GM19023 (cell line): ENCODE results near the gene C5.
"Not testable (repeated sequence)": the region's sequence is repeated elsewhere in the genome, so short reads cannot be mapped to it uniquely, and the experiment has no call there.

Experiments
- ATAC-seq: cut with Tn5 transposase; IDR thresholded peaks from one replicate; pipeline ENCODE4 v1.9.1; 2021; ENCODE audit warnings: mild to moderate bottlenecking, moderate library complexity; ENCODE audit not compliant: unreplicated experiment

Gene C5

DNA sequence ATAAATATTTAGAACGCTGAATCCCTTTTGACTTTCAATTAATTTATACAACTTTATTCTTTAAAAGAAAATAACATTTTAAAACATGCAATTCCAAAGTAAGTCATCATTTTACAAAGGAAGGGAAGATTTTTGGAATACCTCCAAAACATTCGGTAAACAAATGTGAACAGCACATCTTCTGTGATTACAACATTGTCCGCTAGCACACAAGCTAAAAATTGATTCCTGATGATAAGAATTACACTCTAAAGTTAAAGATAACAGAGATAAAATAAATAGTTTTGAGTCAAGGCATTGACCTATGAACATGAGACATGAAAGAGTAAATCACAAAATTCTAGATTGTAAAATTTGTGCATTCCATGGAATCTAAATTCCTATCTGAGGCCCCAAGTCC lies 67.2 kb downstream of the C5 start:
- no peak for ATAC-seq

GRCh38 chr9:120980951-120981350 lies 69.1 kb downstream of the C5 start:
- ATAC-seq, result no peak

DNA sequence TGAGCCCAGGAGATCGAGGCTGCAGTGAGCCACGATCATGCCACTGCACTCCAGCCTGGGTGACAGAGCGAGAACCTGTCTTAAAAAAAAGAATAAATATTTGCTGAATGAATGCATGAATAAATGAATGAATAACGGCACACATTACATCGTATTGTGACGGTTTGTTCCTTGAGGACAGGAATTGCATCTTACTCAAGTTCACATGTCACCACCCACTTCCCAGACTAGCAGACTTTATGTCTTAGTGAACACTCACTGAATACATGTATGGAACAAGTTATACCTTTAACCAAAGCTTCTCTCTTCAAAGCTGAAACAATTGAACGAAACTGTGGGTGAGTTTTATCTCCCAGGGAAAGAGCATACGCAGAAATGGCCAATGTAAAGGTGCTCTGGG lies 70.3 kb downstream of the C5 start:
- no peak for ATAC-seq

GRCh38 chr9:120978987-120979386 lies 71.1 kb downstream of the C5 start:
- no peak for ATAC-seq

GRCh38 chr9:120977321-120977720 lies 72.8 kb downstream of the C5 start:
- no peak for ATAC-seq

DNA sequence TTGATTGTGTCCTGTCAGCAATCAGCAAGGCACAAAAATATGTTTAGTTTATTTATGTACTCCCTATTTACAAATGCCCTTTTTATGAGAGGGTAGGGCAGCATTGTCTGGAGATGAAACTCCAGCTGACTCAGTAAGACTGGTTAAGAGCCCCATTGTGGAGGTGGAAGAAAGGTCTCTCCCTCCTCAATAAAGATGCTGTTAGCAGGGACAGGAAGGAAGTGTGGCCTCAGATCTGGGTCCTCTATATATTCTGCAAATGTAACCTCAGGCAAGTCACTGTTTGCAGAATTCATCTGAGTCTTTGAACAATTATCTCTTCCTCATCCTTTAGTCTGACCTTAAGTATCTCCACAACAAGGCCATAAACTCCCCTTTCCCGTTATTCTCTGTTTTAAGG lies 75.2 kb downstream of the C5 start:
- ATAC-seq, result no peak

GRCh38 chr9:120974181-120974580 lies 75.9 kb downstream of the C5 start:
- no peak for ATAC-seq

DNA sequence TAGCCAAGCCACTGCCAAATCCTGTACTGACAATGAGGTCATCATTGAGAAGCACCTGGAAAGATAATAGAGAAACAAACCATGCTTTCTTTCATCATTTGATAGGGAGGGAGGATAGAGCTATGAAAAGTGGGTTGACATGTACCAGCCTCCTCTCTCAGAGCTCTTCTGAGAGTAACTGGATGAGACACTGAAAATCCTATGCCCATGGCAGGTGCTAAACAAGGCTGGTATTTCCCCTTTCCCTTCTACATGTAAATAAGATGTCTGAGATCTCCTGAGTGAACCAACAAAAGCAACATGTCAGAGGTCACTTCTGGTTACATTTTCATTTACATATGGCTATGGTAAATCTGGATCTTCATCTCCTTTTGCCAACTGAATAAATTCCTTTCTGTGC lies 78.1 kb downstream of the C5 start:
- ATAC-seq, result no peak

- not testable (repeated sequence) for ATAC-seq
These were observed 78.6 kb downstream of the C5 start for GRCh38 chr9:120971471-120971870.

DNA sequence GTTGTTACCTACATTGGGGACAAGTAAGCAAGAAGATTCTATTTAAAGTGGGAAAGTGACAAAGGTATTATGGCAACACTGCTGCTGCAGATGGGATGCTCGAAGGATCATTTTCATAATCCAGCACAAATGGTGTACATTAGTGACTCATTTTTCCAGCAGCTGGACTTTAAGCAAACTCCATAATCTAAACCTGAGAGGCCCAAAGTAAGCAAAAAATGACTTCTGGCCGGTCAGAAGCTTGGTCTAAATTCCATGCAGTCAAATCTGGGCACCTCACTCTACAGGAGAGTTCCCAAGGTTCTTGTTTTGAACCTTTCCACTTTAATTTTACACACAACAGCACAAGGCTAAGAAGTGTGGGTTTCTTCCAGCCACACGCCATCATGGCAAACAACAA lies 79.8 kb downstream of the C5 start:
- no peak for ATAC-seq

DNA sequence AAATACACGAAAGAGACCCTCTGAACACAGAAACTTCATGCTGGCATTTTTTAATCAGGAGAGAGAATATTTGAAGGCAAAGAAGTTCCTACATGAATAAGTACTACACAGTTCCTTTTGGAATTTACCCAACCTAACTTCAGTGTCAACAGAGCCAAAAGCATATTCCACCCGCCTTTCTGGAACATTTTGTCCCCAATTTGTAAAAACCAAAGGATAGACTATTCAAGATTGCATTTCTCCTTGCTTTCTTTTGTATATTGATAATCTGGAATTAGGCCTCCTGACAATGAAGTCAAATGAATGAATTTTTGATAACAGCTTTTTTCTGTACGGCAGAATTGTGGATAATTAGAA lies 84.1 kb downstream of the C5 start:
- no peak for ATAC-seq

DNA sequence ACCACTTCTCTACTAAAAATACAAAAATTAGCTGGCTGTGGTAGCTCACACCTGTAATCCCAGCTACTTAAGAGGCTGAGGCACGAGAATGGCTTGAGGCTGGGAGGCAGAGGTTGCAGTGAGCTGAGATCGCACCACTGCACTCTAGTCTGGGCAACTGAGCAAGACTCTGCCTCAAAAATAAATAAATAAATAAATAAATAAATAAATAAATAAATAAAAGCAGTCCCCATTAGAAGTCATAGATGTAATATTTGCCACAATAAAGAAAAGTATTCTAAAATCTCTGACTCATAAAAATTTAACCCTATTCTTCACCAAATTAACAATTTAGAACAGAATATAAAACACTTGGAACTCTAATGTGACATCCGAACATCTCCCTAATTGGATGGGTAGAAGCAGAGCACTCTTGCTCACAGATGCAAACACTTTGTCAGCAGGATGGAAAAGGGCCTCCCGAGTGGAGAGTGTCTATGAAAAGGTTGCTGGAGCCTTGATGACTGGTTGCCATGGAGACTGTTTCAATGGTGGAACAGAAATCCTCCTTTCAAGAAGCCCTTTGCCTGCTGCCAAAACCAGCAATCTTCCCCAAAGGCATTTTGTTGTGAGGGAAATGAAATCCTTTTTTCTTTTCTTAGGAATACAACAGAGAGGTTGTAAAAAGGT lies 84.6 kb downstream of the C5 start:
- ATAC-seq, result no peak

DNA sequence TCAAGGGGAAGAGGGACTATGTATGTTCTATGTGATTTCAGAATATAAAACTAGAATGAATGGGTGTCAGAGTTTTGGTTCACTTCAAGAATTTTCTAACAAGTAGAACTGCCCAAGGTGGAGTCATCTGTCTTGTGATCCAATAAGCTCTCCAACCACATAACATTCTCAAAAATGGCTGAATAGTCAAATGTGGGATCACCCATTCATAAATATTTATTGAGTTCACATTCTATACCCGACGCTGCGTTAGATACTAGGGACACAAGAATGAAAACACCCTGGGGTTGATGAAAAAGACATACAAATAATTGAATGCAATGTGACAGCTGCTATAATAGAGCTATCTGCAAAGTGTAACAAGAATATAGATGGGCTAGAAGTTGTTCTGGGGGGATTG lies 88.1 kb downstream of the C5 start:
- no peak for ATAC-seq

- no peak for ATAC-seq
These were observed 90.1 kb downstream of the C5 start for GRCh38 chr9:120960001-120960400.

GRCh38 chr9:120956862-120957261 lies 93.2 kb downstream of the C5 start:
- no peak for ATAC-seq

DNA sequence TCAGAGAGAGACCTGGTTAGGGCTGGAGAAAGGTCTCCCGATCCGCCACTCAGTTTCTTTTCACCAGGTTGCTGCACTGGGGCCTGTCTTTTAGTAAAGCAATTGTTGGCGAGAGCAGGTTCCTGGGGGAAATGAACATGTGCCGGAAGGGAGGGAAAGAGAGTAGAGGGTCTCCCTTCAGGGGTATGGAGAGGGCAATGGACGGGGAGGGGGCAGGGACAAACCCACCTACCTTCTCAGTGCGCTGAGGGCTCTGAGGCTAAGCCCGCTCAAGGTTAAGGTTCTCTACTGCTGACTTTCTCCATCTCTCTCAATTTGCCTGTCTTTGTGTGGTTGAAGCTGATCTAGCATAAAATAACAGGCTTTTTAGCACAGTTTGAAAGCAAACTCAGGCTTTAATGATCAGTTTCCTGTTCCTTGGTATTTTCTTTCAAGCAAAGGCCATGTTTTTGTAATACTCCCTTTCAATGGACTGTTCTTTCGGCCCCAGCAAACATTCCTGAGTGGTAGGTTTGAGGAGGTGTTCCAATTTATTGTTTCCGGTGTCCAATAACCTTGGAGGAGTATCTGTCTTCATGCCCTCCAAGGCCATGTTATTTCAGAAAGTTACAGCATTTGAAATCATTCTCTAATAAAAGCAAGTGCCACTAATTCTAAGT lies 98.0 kb downstream of the C5 start:
- no peak for ATAC-seq

DNA sequence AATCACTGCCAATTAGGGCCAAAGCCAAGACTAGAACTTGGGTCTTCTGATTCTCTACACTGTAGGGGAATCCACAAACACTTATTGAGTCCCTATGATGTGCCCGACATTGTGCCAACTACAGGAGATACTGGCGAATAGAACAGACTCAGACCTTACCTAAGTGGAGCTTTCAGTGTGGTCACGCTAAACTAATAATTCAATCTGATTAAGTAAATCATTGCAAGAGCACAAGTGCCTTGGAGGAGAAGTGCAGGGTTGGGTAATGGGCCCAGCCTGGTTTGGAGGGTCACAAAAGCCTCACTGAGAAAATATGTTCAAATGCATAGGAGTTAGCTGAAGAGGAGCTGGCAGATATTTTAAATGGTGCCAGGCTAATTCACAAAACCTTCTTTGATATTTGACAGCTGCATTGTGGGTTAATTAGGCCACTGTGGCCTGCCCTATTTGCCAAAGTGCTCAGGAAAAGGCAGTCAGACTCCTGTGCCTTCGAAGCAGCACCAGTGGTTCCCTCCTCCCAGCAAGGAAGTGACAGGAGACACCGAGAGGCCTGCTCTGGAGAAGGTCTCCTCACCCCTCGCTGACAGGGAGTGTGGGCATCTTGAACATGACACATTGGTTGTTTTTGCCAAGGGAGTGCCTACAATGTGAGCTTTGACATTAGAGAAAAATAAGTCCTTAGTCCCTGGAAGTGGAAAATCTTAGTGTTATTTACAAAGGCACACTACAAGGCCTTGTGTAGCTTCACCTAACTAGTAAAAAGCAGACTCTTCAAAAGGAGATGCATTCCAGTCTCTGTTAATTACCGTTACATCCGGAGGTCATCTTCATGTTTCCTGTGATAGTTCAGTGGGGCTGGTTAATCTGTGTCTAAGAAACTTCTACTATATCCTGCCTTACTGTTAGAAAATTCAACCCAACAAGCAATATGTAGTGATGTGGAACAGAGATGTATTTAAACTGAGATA lies 99.4 kb downstream of the C5 start:
- no peak for ATAC-seq

DNA sequence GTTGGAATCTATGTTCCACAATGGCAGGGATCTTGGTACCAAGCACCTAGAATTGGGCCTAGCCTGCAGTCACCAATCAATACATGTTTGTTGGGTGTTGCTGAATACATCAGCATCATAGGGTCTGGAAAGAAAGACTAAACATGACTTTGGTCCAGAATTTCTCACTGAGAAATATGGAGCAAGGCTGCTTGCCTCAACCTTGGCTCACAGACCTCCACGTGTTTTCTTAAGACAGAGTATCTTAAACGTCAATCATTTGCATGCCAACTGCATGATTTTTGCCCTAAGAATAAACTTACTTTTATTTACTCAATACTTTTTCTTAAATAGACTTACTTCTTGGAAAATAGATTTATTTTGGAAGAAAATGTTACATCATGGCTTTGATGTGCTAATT lies 100.8 kb downstream of the C5 start:
- ATAC-seq, result no peak

DNA sequence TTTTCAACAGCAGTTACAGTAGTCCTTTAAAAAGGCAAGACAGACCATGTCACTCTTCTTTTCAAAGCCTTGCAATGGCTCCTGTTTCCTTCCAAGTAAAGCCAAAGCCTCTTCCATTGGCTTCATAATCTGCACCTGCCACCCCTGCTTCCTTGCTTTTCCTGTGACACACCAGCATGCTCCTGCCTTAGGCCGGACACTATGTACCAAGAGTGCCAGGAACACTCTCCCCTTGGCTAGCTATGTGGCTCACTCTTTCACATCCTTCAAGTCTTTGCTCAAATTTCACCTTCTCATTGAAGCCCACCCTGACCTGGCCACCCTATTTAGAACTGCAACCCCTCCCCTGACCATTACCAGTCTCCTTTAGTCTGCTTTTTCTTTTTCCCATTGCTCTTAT lies 101.3 kb downstream of the C5 start:
- ATAC-seq, result no peak

DNA sequence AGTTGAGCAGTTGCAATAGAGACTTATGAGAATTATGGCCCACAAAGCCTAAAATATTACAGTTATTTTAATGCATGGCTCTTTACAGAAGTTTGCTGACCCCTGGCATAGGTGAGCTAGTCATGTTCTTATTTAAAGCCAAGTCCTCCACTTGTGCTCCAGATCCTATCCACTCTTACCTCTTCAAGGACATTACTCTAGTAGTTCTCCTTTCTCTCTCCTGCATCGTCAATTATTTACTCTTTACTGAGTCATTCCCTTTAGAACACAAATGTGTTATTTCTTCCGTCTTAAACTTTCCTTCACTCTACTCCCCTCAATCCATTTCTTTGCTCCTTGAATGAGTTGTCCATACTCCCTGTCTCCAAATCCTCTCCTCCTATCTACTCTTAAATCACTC lies 102.9 kb downstream of the C5 start:
- no peak for ATAC-seq

- ATAC-seq, result no peak
These were observed 103.8 kb downstream of the C5 start for GRCh38 chr9:120946259-120946658.

DNA sequence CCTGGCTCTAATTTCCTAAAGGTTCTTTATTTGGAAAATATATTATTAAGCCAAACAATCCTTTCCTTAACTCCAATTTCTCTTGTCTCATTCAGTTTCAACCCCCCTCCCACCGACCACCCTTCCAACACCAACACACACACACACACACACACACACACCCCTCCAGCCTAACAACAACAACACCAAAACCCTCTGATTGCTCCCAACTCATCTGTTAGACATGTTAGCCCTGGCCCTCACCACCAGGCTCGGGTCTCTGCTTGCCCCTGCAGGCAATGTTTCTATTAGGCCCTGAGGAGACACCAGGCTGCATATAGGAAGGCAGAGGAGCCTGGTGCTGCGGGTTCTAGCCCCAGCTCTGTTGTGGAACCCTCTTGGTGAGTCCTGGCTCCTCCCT lies 105.1 kb downstream of the C5 start:
- no peak for ATAC-seq
